Measurements from ENCODE around the gene CASTOR1. TPM values are rescaled to one million over a fixed set of nuclear protein-coding genes. Genes with fewer than 3 reads are reported as not detected.

CASTOR1 gene
- total RNA-seq, 2 experiments from 2014 or later: 3.6 to 4.0 TPM

DNA sequence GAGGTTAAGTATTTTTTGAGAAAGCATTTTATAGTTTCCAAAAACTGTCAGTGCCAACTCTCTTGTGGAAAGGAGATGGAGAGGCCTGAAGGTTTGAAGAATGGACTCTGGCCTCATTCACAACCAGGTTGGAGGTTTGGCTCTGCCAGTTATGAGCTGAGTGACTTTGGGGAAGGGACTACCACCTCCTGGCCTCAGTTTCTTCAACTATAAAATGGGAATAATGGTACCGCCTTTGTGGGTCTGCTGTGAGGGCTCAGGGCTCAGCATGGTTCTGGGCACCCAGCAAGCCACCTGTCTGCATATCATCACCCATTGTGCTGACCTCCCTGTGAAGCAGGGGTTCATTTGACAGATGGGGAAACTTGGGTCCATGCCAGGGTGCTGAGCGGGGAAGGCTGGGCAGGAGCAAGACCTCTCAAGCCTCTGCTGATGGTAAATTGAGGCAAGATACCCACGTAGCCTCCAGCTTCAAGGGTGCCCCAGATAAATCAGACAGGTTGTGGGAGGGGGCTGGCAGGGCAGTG is 39.2 kb downstream of the CASTOR1 start:
- Mint-ChIP-seq H3K4me3 (no peak overlapping the region), H3K27ac (peak overlapping the region; percentile 42), H3K4me1 (ENCODE audit: low read depth) (peaks cover 48% of the 10 kb centered on the region), H3K9me3 (no peaks in the 10 kb centered on the region), H3K36me3 (peaks cover 10% of the 10 kb centered on the region), H3K27me3 (no peaks in the 10 kb centered on the region)
- ChIA-PET CTCF (interaction anchor here (1.5 to 1.8 kb wide), 4 partner anchors 13 to 74 kb away, joined by 3 to 11 read pairs (median 6); no protein-coding TSS in a partner anchor), POLR2A (no interaction called here)
- no peak for DNase-seq
- intact Hi-C loops (cut with micrococcal nuclease): no loop called here

GRCh38 chr22:30249049-30250038 is 40.0 kb downstream of the CASTOR1 start:
- H3K27ac Mint-ChIP-seq: no peak overlapping the region
- peaks cover 17% of the 10 kb centered on the region for H3K36me3 Mint-ChIP-seq
- H3K9me3 Mint-ChIP-seq: no peaks in the 10 kb centered on the region
- H3K4me3 Mint-ChIP-seq: no peak overlapping the region
- H3K27me3 Mint-ChIP-seq: no peaks in the 10 kb centered on the region
- DNase-seq: no peak
- intact Hi-C loops (cut with micrococcal nuclease): no loop called here
- ChIA-PET CTCF (interaction anchor here (0.8 to 1.6 kb wide), 3 partner anchors 71 to 141 kb away, joined by 3 to 5 read pairs (median 3); no protein-coding TSS in a partner anchor), POLR2A (no interaction called here)
- H3K4me1 Mint-ChIP-seq (ENCODE audit: low read depth): peaks cover 56% of the 10 kb centered on the region

DNA sequence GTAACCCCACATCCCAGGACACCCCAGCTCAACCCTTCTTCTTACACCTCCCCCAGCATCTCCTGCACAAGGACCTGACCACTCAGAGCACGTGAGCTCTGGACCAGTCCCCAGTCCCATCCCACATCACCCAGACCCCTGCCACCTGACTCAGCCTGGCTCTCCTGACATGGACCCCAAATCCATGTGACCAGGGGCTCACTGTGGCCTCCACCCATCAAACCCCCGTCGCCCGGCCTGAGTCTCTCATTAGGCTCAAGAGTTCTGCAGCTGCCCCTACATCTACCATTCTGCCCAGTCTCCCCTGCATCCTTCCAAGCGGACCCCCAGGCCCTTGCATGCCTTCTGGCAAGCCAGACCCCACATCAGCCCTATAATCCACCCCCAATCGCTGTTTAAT is 40.8 kb downstream of the CASTOR1 start:
- ChIA-PET CTCF (interaction anchor here (1.2 kb wide), 1 partner anchor 143 kb away, joined by 3 read pairs; no protein-coding TSS in a partner anchor), POLR2A (no interaction called here)
- no peak overlapping the region for H3K27ac Mint-ChIP-seq
- intact Hi-C loops (cut with micrococcal nuclease): no loop called here
- no peaks in the 10 kb centered on the region for H3K27me3 Mint-ChIP-seq
- no peaks in the 10 kb centered on the region for H3K9me3 Mint-ChIP-seq
- peaks cover 26% of the 10 kb centered on the region for H3K36me3 Mint-ChIP-seq
- H3K4me1 Mint-ChIP-seq (ENCODE audit: low read depth): peaks cover 64% of the 10 kb centered on the region
- no peak for DNase-seq
- no peak overlapping the region for H3K4me3 Mint-ChIP-seq

GRCh38 chr22:30247974-30248373 is 41.3 kb downstream of the CASTOR1 start:
- no peak overlapping the region for H3K27ac Mint-ChIP-seq
- no peak overlapping the region for H3K4me3 Mint-ChIP-seq
- H3K36me3 Mint-ChIP-seq: peaks cover 31% of the 10 kb centered on the region
- CTCF ChIA-PET: interaction anchor here (1.2 kb wide), 1 partner anchor 142 kb away, joined by 3 read pairs; no protein-coding TSS in a partner anchor
- intact Hi-C loops (cut with micrococcal nuclease): loop anchor here (2.0 kb wide), 2 partner anchors 63 to 139 kb away; no protein-coding TSS in a partner anchor
- H3K4me1 Mint-ChIP-seq (ENCODE audit: low read depth): peaks cover 66% of the 10 kb centered on the region
- DNase-seq: no peak
- H3K27me3 Mint-ChIP-seq: no peaks in the 10 kb centered on the region
- POLR2A ChIA-PET: no interaction called here
- H3K9me3 Mint-ChIP-seq: no peaks in the 10 kb centered on the region

- H3K27me3 Mint-ChIP-seq: no peaks in the 10 kb centered on the region
- peak overlapping the region; percentile 89 for H3K27ac Mint-ChIP-seq
- H3K4me3 Mint-ChIP-seq: peak overlapping the region; percentile 90
- DNase-seq: no peak
- peaks cover 66% of the 10 kb centered on the region for H3K4me1 Mint-ChIP-seq (ENCODE audit: low read depth)
- peaks cover 35% of the 10 kb centered on the region for H3K36me3 Mint-ChIP-seq
- intact Hi-C loops (cut with micrococcal nuclease): loop anchor here (2.0 kb wide), 2 partner anchors 63 to 139 kb away; no protein-coding TSS in a partner anchor
- no peaks in the 10 kb centered on the region for H3K9me3 Mint-ChIP-seq
- ChIA-PET CTCF (interaction anchor here (1.2 kb wide), 1 partner anchor 142 kb away, joined by 3 read pairs; no protein-coding TSS in a partner anchor), POLR2A (no interaction called here)
These were observed 41.7 kb downstream of the CASTOR1 start for GRCh38 chr22:30247561-30247960.

GRCh38 chr22:30246814-30247376 is 42.4 kb downstream of the CASTOR1 start:
- Mint-ChIP-seq H3K27me3 (no peaks in the 10 kb centered on the region), H3K9me3 (no peaks in the 10 kb centered on the region), H3K4me3 (peak overlapping the region; percentile 90), H3K4me1 (ENCODE audit: low read depth) (peaks cover 70% of the 10 kb centered on the region), H3K36me3 (peaks cover 36% of the 10 kb centered on the region), H3K27ac (peak overlapping the region; percentile 89)
- ChIA-PET POLR2A (interaction anchor here (1.1 kb wide), 2 partner anchors 56 to 69 kb away, joined by 4 to 6 read pairs; no protein-coding TSS in a partner anchor), CTCF (interaction anchor here (0.6 to 1.6 kb wide), 5 partner anchors 16 to 212 kb away, joined by 3 to 10 read pairs (median 5); no protein-coding TSS in a partner anchor)
- peak; percentile 43 for DNase-seq
- intact Hi-C loops (cut with micrococcal nuclease): loop anchor here (1.0 to 2.0 kb wide), 4 partner anchors 19 to 138 kb away; partner anchors contain the start of gene OSM

DNA sequence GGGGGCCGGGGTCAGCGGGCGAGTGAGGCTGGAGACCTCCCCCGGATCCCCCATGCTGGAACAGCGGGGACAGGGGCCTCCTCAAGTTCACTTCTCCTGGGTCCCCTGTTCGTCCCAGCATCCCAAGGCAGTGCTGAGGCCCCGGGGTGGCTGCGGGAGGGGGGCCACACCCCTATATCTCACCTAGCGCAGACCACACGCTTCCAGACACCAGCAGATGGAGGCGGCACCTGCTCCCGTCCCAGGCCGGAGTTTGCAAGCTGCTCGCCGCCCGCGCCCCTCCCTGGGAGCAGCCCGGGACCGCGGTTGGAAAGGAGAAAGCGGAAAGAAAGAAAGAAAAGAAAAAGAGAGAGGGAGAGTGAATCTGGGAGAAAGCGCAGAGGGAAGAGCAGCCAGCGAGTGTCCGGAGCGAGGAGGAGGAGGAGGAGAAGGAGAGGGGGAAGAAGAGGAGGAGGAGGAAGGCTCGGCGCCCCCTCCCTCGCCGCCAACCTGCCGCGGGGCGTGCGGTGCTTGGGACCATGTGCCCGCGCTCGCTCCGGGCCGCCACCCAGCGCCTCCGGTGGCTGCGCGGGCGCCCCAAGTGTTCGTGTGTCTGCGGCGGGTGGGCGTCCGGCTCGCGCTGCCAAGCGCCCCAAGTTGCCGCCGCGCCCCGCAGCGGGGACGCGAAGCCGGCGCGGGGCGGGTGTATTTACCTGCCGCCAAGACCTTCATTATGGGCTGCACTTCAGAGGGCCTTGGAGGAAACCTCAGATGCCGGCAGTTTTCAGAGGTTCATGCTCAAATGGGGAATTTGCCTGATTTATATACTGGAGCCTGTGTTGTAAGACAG is 43.1 kb downstream of the CASTOR1 start, which contains the start of gene LIF:
Gene LIF (minus strand): TSS at position 775 of the 829 bp plus-strand sequence. CDS start 64 bp downstream, at position 711.
- Mint-ChIP-seq H3K4me3 (peak within 1 kb of the TSS; percentile 90), H3K27ac (peak within 1 kb of the TSS; percentile 94), H3K4me1 (ENCODE audit: low read depth) (peaks cover 73% of the 10 kb centered on the region), H3K36me3 (peaks cover 39% of the 10 kb centered on the region), H3K27me3 (no peaks in the 10 kb centered on the region), H3K9me3 (no peaks in the 10 kb centered on the region)
- ChIA-PET POLR2A (interaction anchor here (0.9 to 1.1 kb wide), 4 partner anchors 56 to 126 kb away, joined by 3 to 6 read pairs (median 4); no protein-coding TSS in a partner anchor), CTCF (interaction anchor here (0.6 to 1.6 kb wide), 7 partner anchors 17 to 212 kb away, joined by 3 to 10 read pairs (median 4); no protein-coding TSS in a partner anchor)
- intact Hi-C loops (cut with micrococcal nuclease): loop anchor here (1.0 to 2.0 kb wide), 4 partner anchors 20 to 137 kb away; partner anchors contain the start of gene OSM
- DNase-seq: peak; percentile 69

GRCh38 chr22:30245181-30245984 is 43.9 kb downstream of the CASTOR1 start:
- H3K27ac Mint-ChIP-seq: peak overlapping the region; percentile 94
- DNase-seq: peak; percentile 60
- H3K36me3 Mint-ChIP-seq: peaks cover 47% of the 10 kb centered on the region
- peaks cover 71% of the 10 kb centered on the region for H3K4me1 Mint-ChIP-seq (ENCODE audit: low read depth)
- H3K27me3 Mint-ChIP-seq: no peaks in the 10 kb centered on the region
- ChIA-PET CTCF (interaction anchor here (1.0 to 3.1 kb wide), 9 partner anchors 18 to 140 kb away, joined by 3 to 10 read pairs (median 5); no protein-coding TSS in a partner anchor), POLR2A (interaction anchor here (0.9 to 1.8 kb wide), 4 partner anchors 60 to 125 kb away, joined by 3 to 9 read pairs (median 4); no protein-coding TSS in a partner anchor)
- H3K9me3 Mint-ChIP-seq: no peaks in the 10 kb centered on the region
- intact Hi-C loops (cut with micrococcal nuclease): no loop called here
- peak overlapping the region; percentile 90 for H3K4me3 Mint-ChIP-seq

- H3K4me1 Mint-ChIP-seq (ENCODE audit: low read depth): peaks cover 70% of the 10 kb centered on the region
- ChIA-PET POLR2A (interaction anchor here (1.1 to 1.8 kb wide), 3 partner anchors 59 to 76 kb away, joined by 3 to 9 read pairs (median 4); no protein-coding TSS in a partner anchor), CTCF (interaction anchor here (0.5 to 3.1 kb wide), 7 partner anchors 18 to 175 kb away, joined by 3 to 10 read pairs (median 7); no protein-coding TSS in a partner anchor)
- no peaks in the 10 kb centered on the region for H3K27me3 Mint-ChIP-seq
- H3K9me3 Mint-ChIP-seq: no peaks in the 10 kb centered on the region
- intact Hi-C loops (cut with micrococcal nuclease): no loop called here
- peak overlapping the region; percentile 94 for H3K27ac Mint-ChIP-seq
- H3K36me3 Mint-ChIP-seq: peaks cover 47% of the 10 kb centered on the region
- DNase-seq: no peak
- H3K4me3 Mint-ChIP-seq: peak overlapping the region; percentile 90
These were observed 44.7 kb downstream of the CASTOR1 start for GRCh38 chr22:30244641-30245040.

- H3K4me3 Mint-ChIP-seq: peak overlapping the region; percentile 90
- no peaks in the 10 kb centered on the region for H3K27me3 Mint-ChIP-seq
- H3K36me3 Mint-ChIP-seq: peaks cover 47% of the 10 kb centered on the region
- DNase-seq: no peak
- POLR2A ChIA-PET: interaction anchor here (1.0 to 1.8 kb wide), 4 partner anchors 20 to 84 kb away, joined by 3 to 9 read pairs (median 4); no protein-coding TSS in a partner anchor
- peaks cover 67% of the 10 kb centered on the region for H3K4me1 Mint-ChIP-seq (ENCODE audit: low read depth)
- H3K27ac Mint-ChIP-seq: peak overlapping the region; percentile 94
- intact Hi-C loops (cut with micrococcal nuclease): no loop called here
- CTCF ChIA-PET: interaction anchor here (0.5 to 3.1 kb wide), 10 partner anchors 10 to 175 kb away, joined by 3 to 10 read pairs (median 4); no protein-coding TSS in a partner anchor
- H3K9me3 Mint-ChIP-seq: no peaks in the 10 kb centered on the region
These were observed 45.2 kb downstream of the CASTOR1 start for GRCh38 chr22:30244066-30244465.
